ENCODE results near the gene CDH18.
A peak's percentile ranks its signal among the peaks of the same experiment; 100 is the strongest.

CDH18 gene

GRCh38 chr5:19564036-19564435, 424.0 kb downstream of the CDH18 start:
- DNase-seq, result peak; percentile 6

GRCh38 chr5:19555876-19556275, 432.1 kb downstream of the CDH18 start:
- DNase-seq, result no peak

- DNase-seq, result peak; percentile 15
Measured at GRCh38 chr5:19555436-19555835, 432.6 kb downstream of the CDH18 start.

GRCh38 chr5:19554524-19554923, 433.5 kb downstream of the CDH18 start:
- DNase-seq, result no peak

GRCh38 chr5:19547640-19548039, 440.4 kb downstream of the CDH18 start:
- DNase-seq, result no peak

GRCh38 chr5:19546521-19546920, 441.5 kb downstream of the CDH18 start:
- no peak for DNase-seq

GRCh38 chr5:19538607-19539006, 449.4 kb downstream of the CDH18 start:
- no peak for DNase-seq

- no peak for DNase-seq
Measured at GRCh38 chr5:19536387-19536786, 451.6 kb downstream of the CDH18 start.

GRCh38 chr5:19534751-19535150, 453.2 kb downstream of the CDH18 start:
- no peak for DNase-seq

GRCh38 chr5:19532936-19533335, 455.1 kb downstream of the CDH18 start:
- no peak for DNase-seq

- DNase-seq, result no peak
Measured at GRCh38 chr5:19531374-19531952, 456.5 kb downstream of the CDH18 start.

GRCh38 chr5:19519448-19519847, 468.6 kb downstream of the CDH18 start:
- DNase-seq, result no peak

GRCh38 chr5:19498852-19499251, 489.1 kb downstream of the CDH18 start:
- no peak for DNase-seq

- DNase-seq, result no peak
Measured at GRCh38 chr5:19497229-19497815, 490.7 kb downstream of the CDH18 start.

GRCh38 chr5:19496056-19496455, 491.9 kb downstream of the CDH18 start:
- peak; percentile 19 for DNase-seq

GRCh38 chr5:19492861-19493260, 495.1 kb downstream of the CDH18 start:
- DNase-seq, result no peak

GRCh38 chr5:19488786-19489185, 499.2 kb downstream of the CDH18 start:
- peak; percentile 87 for DNase-seq

- no peak for DNase-seq
Measured at GRCh38 chr5:19487480-19487879, 500.5 kb downstream of the CDH18 start.

GRCh38 chr5:19479562-19479961, 508.4 kb downstream of the CDH18 start:
- DNase-seq, result no peak

- peak; percentile 0 for DNase-seq
Measured at GRCh38 chr5:19462019-19462418, 526.0 kb downstream of the CDH18 start.

GRCh38 chr5:19424506-19424905, 563.5 kb downstream of the CDH18 start:
- no peak for DNase-seq

Data from NCI-H82 (cell line).